ENCODE measurements around the gene C14orf180.

The C14orf180 gene

DNA sequence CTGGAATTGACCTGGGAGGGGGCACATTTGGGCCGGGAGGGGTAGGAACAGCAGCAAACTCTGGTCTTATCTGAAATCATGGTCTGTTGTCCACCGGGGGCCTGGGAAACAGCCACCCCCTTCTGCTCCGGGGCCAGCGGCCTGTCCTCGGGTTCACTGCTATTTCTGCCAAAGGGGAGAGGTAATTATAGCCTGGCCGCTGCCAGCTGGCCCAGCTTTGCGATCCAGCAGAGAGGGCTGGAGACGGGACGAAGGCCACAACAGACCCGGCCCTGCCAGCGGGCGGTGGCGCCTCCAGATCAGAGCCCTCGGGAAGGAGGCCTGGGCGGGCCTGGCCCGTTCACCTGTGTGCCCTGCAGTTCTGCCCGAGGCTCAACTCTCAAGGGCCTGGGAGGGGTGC is at the start of gene C14orf180:
TSS of gene C14orf180 (plus strand) at position 258 of the 400 bp plus-strand sequence. CDS start 6,667 bp downstream, outside the sequence.
- no peak for DNase-seq (ENCODE audit: low read depth in 2 of 2)

DNA sequence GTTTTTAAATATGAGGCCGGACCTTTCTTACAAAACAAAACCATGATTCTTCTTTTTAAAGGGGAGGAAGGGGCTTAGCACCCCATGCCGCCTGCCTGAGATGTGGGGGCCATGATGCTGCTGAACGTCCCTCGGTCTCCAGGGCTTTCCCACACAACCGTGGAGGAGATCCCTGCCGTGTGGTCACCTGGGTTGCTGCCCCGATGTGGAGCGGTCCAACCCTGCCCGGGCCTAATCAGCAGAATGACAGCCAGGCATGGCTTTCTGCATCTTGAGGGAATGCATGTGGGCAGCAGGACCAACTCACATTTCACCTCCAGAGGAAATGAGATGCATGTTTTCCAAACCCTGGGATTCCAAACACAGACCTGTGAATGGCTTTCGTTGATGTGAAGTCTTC is 48.9 kb upstream of the C14orf180 start:
- DNase-seq (ENCODE audit: low read depth in 2 of 2), result no peak

DNA sequence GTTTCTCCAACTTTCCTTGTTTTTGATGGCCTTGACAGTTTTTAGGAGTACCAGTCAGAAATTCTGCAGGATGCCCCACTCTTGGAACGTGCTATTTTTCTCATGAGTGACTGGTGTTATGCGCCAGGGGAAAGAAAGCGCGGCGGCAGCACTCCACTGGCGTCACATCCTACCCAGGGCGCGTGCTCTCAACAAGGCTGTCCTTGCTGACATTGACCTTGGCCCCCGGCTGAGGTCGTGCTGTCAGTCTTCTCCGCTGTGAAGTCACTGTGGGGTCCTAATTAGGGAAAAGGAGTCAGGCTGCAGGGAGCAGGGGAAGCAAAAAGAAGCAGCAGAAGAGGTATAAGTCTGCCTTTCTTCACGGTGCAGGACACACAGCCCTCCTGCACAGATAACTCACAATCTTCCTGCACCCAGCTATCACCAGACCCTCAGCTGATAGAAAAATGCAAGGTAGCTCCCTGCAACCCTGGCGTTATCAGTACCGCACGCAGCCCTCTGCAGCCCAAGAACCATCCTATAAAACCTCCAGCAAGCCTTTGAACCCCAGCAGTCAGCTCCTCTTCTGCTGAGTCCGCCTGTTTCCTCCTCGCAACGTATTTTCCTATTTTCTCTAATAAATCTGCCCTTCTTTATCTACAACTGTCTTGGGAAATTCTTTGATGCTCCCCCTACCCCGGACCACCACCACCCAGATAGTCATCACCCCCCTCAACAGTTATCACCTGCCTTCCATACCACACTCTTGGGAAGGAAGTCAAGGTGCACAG is 48.0 kb upstream of the C14orf180 start:
- DNase-seq (ENCODE audit: low read depth in 2 of 2), result no peak

- DNase-seq (ENCODE audit: low read depth in 2 of 2), result no peak
Measured at GRCh38 chr14:104532191-104532555, 47.4 kb upstream of the C14orf180 start.

DNA sequence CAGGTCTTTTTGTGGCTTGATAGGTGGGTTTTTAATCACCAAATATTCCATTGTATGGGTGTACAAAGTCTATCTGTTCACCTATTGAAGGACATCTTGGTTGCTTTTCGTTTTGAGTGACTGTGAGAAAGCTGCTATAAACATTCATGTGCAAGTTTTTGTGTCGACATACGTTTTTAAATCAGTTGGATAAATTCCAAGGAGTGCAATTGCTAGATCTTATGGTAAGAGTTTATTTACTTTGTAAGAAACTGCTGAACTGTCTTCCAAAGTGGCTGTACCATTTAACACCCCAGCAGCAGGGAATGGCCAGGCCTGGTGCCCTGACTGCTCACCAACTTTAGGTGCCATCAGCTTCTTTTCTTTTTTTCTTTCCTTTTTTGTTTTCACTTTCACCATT is 45.5 kb upstream of the C14orf180 start:
- DNase-seq (ENCODE audit: low read depth in 2 of 2), result no peak

- DNase-seq (ENCODE audit: low read depth in 2 of 2), result peak; percentile 4 to 8
Measured at GRCh38 chr14:104536942-104537612, 42.5 kb upstream of the C14orf180 start.

DNA sequence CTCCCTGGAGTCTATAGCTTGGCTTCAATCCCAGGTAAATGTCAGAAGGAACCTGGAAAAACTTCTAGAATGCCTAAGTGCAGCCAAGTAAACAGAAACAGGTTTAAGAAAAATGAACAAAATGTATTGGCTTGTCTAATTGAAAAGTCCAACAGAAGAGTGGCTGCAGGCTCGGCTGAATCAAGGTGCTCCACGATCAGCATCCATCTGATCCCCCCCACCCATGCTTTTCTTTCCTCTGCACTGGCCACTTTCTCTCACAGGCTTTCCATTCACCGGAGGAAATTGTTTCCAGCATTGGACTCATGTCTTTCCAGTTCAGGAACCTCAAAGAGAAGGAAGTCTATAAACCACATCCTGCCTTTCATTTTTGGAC is 42.0 kb upstream of the C14orf180 start:
- no peak for DNase-seq (ENCODE audit: low read depth in 2 of 2)

GRCh38 chr14:104541905-104542465 is 37.6 kb upstream of the C14orf180 start:
- DNase-seq (ENCODE audit: low read depth in 2 of 2), result no peak

- DNase-seq (ENCODE audit: low read depth in 2 of 2), result no peak
Measured at GRCh38 chr14:104542871-104543830, 36.4 kb upstream of the C14orf180 start.

- DNase-seq (ENCODE audit: low read depth in 2 of 2), result no peak
Measured at GRCh38 chr14:104544362-104544961, 35.1 kb upstream of the C14orf180 start.

GRCh38 chr14:104545151-104545941 is 34.2 kb upstream of the C14orf180 start:
- DNase-seq (ENCODE audit: low read depth in 2 of 2), result no peak

- no peak for DNase-seq (ENCODE audit: low read depth in 2 of 2)
Measured at GRCh38 chr14:104545942-104546501, 33.5 kb upstream of the C14orf180 start.

DNA sequence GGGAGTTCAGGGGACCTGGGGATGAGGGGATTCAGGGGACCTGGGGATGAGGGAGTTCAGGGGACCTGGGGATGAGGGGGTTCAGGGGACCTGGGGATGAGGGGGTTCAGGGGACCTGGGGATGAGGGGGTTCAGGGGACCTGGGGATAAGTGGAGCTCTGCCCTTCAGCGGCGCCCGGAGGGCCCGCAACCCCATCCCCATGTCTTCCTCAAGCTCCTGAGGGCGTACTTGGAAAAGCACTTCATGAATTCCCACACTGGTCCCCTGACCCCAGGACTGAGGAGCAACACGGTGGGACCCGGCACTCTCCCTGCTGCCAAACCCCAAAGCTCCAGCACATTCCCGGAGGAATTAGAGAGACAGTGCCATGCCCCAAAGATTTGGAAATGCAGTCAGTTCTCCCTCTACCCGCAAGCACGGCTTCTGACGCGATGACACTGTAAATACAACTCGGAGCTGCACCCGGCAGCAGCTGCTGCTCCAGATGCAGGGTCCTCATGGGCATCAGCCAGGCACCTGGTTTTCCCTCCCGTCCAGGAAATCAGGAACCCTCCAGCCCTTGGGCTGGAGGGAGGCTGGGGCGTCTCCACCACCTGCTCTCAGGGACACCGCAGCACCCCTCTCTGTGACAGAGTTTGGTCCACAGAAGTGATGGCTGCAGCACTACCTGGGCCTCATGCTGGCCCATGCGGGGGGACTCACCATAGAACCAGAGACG is 32.8 kb upstream of the C14orf180 start:
- DNase-seq (ENCODE audit: low read depth in 2 of 2), result no peak

DNA sequence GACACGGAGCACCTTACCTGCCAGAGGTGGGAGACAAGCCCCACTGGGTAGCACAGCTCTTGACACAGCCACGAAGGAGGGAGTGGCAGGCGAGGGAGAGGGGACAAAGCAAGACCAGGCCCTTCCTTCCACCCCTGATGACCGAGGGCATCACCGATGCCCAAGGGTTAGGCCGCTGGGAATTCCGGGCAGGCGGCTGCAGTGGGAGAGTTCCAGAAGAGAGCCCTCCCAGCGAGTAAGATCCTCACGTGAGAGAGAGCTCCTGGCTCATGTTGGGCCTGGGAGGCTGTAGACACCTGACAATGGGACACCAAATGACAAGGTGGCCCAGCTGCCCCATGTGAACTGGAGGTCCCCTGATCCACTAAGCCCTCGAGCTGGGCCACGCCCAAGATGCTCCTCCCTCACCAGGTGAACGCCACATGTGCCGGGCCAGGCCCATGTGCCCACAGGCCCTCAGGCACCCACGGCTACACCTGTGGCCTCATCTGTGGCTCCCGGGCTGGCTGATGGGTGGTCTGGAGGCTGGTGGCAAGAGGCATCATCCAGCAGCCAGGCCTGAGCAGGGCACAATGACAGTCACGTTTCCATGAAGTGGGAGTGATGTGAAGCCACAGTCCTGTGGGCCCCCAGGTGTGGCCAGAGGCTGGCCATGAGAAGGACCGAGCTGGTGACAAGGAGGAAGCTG is 32.1 kb upstream of the C14orf180 start:
- no peak for DNase-seq (ENCODE audit: low read depth in 2 of 2)

GRCh38 chr14:104547998-104548700 is 31.4 kb upstream of the C14orf180 start:
- no peak for DNase-seq (ENCODE audit: low read depth in 2 of 2)

- DNase-seq (ENCODE audit: low read depth in 2 of 2), result no peak
Measured at GRCh38 chr14:104548802-104549535, 30.6 kb upstream of the C14orf180 start.

DNA sequence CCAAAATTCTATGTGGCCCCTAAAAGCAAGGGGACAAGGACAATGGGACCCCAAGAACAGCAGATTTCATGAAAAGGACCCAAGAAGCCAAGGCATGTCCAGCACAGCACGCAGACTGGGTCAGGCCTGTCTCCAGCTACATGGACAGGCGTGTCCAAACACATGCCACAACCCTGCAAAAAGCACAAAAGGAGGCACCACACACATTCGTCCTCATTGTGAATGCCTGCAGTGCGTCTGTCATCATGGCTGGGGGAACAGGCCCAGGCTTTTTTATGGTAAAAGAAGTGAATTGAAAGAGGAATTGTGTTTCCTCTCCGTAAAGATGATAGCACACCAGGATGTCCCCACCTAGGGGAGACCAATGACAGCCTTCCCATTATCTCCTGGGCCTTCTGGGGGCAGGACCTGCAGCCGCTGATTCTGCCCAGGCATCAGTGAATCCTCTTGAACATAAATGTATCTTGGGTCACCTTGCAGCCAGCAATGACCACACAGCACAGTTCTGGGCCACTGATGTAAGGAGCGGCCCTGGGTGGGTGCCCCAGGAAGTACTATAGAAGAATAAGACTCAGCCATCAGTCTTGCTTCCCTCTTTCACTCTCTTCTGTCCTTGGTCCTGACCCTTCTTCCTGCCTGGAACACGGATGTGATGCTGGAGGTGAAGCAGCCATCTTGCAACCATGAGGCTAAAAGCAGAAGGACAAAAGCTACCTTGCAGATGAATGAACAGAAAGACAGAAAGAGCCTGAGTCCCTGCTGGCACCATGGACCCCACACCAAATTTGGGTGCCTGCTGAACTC is 29.8 kb upstream of the C14orf180 start:
- no peak for DNase-seq (ENCODE audit: low read depth in 2 of 2)
